Neural cell (in vitro differentiated cells): ENCODE measurements around the gene RNF213.

ENCODE experiments used
- CTCF ChIP-seq: fragments of 450-650 bp; IDR thresholded peaks from 2 replicates; pipeline ENCODE4 v1.5.1; 2014; ENCODE audit warnings: antibody characterized with exemption, mild to moderate bottlenecking, moderate library complexity; ENCODE audit not compliant: poor library complexity, severe bottlenecking
- EP300 ChIP-seq: fragments of 450-650 bp; conservative IDR thresholded peaks from 2 replicates; pipeline ENCODE4 v1.6.1; 2014; ENCODE audit warnings: antibody characterized with exemption, mild to moderate bottlenecking, moderate library complexity; ENCODE audit not compliant: poor library complexity, severe bottlenecking
- EZH2 ChIP-seq: fragments of 200-600, 300-800 bp; shearing (Covaris generic), sonication (generic); IDR thresholded peaks from 2 replicates; pipeline ENCODE4 v1.6.1; 2014; ENCODE audit warnings: antibody characterized with exemption, low read length, borderline replicate concordance, mild to moderate bottlenecking; ENCODE audit not compliant: insufficient read depth, poor library complexity, severe bottlenecking
- POLR2AphosphoS5 ChIP-seq: IDR thresholded peaks from 2 replicates; pipeline ENCODE4 v1.6.1; 2012
- RAD21 ChIP-seq: fragments of 450-650 bp; conservative IDR thresholded peaks from 2 replicates; pipeline ENCODE4 v1.6.1; 2014; ENCODE audit warnings: antibody characterized with exemption, mild to moderate bottlenecking, moderate library complexity
- SMC3 ChIP-seq: fragments of 450-650 bp; conservative IDR thresholded peaks from 2 replicates; pipeline ENCODE4 v1.6.1; 2014; ENCODE audit warnings: antibody characterized with exemption, mild to moderate bottlenecking, moderate library complexity; ENCODE audit not compliant: poor library complexity
- TAF1 ChIP-seq: IDR thresholded peaks from 2 replicates; pipeline ENCODE4 v1.6.1; 2012; ENCODE audit warnings: low read depth

- no peak for TF ChIP-seq CTCF
- no peak for TF ChIP-seq POLR2AphosphoS5
- TF ChIP-seq RAD21 = no peak
- no peak for TF ChIP-seq TAF1
- TF ChIP-seq EP300 = no peak
- TF ChIP-seq SMC3 = no peak
- TF ChIP-seq EZH2 = no peak
Measured at GRCh38 chr17:80422276-80422675, 161.6 kb downstream of the RNF213 start.
